ENCODE results near the gene MEGF10. TPM values are rescaled to one million over a fixed set of nuclear protein-coding genes. Genes with fewer than 3 reads are reported as not detected.

MEGF10 gene
- total and polyA plus RNA-seq, 2 of the 8 experiments (the other 6 are each of a cell fraction or from before 2014, with no cell fraction given): 38.2 to 53.1 TPM

DNA sequence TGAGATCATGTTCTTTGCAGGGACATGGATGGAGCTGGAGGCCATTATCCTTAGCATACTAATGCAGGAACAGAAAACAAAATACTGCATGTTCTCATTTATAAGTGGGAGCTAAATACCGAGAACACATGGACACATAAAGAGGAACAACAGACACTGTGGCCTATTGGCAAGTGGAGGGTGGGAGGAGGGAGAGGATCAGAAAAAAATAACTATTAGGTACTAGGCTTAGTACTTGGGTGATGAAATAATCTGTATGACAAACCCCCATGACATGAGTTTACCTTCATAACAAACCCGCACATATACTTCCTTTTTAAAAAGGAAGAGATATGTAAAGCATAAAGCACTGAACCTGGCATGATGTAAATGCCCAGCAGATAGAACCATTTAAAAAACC lies 99.0 kb downstream of the MEGF10 start:
- Histone ChIP-seq H4K5ac (ENCODE audit: insufficient read length, low read depth, low read length) (no peak overlapping the region), H2AFZ (ENCODE audit: low read length) (no peak overlapping the region), H3K4me2 (ENCODE audit: insufficient read depth in 1 of 2, low read depth in 2 of 2, low read length in 2 of 2) (no peak overlapping the region), H2BK20ac (ENCODE audit: low read length) (no peak overlapping the region), H3K23me2 (ENCODE audit: low read depth, low read length) (no peaks in the 10 kb centered on the region), H3K4me3 (ENCODE audit: extremely low read depth in 1 of 4, insufficient read depth in 2 of 4, low read depth in 3 of 4, low read length in 4 of 4) (no peak overlapping the region), H2BK15ac (ENCODE audit: low read length) (no peak overlapping the region), H3K14ac (ENCODE audit: insufficient read length) (no peak overlapping the region), H3K9ac (replicated peaks in 1 of 4; ENCODE audit: extremely low read depth in 1 of 4, low read depth in 3 of 4, low read length in 3 of 4) (no peak overlapping the region), H3K79me2 (ENCODE audit: control insufficient read depth in 1 of 2, insufficient read depth in 2 of 2, low read length in 2 of 2) (no peaks in the 10 kb centered on the region), H4K91ac (replicated peaks; ENCODE audit: insufficient read length, low read length) (no peak overlapping the region), H3K23ac (ENCODE audit: insufficient read length) (no peak overlapping the region), H3K4me1 (replicated peaks in 1 of 4; ENCODE audit: control insufficient read depth in 3 of 4, insufficient read depth in 4 of 4, low read length in 3 of 4) (no peaks in the 10 kb centered on the region), H3K27me3 (replicated peaks in 1 of 4; ENCODE audit: control insufficient read depth in 3 of 4, extremely low read depth in 1 of 4, insufficient read depth in 3 of 4, low read length in 3 of 4) (no peaks in the 10 kb centered on the region), H2BK12ac (ENCODE audit: low read depth, low read length) (no peak overlapping the region), H4K20me1 (replicated peaks in 1 of 2; ENCODE audit: control insufficient read depth in 1 of 2, insufficient read depth in 2 of 2, low read length in 2 of 2) (no peaks in the 10 kb centered on the region), H3K79me1 (ENCODE audit: low read depth, low read length) (no peaks in the 10 kb centered on the region), H2AK5ac (ENCODE audit: low read depth, low read length) (no peak overlapping the region), H3K9me3 (ENCODE audit: insufficient read depth in 2 of 2, low read depth in 1 of 2, low read length in 1 of 2) (no peaks in the 10 kb centered on the region), H3K18ac (ENCODE audit: extremely low read depth, low read length) (no peak overlapping the region), H3K4ac (replicated peaks; ENCODE audit: insufficient read length, low read depth, low read length) (no peak overlapping the region), H3K36me3 (ENCODE audit: control insufficient read depth in 2 of 4, insufficient read depth in 4 of 4, low read length in 3 of 4) (no peaks in the 10 kb centered on the region; a peak in 1 of 8 replicates), H2BK120ac (replicated peaks; ENCODE audit: low read depth, low read length) (no peak overlapping the region), H3K27ac (ENCODE audit: low read depth, low read length) (no peak overlapping the region), H3K56ac (replicated peaks; ENCODE audit: insufficient read length, low read depth, low read length) (no peak overlapping the region), H2BK5ac (ENCODE audit: low read depth, low read length) (no peak overlapping the region), H4K8ac (ENCODE audit: extremely low read depth, insufficient read depth, low read length) (no peak overlapping the region)
- FAIRE-seq: no peak
- CTCF ChIA-PET (ENCODE audit: partially characterized antibody): interaction anchor here (1.0 to 2.6 kb wide), 4 partner anchors 9 to 182 kb away, joined by 3 to 8 read pairs (median 6); no protein-coding TSS in a partner anchor
- DNase-seq (ENCODE audit: low read depth in 1 of 2, low spot score in 2 of 2): no peak
- POLR2A ChIA-PET (ENCODE audit: partially characterized antibody): no interaction called here
- 100% methylated on average over 2 of the region's 2 CpGs; no CpG with 5 or more reads in 1 of the 2 experiments for WGBS, 2 experiments (ENCODE audit: extremely low coverage in 1 of 2, insufficient coverage in 1 of 2, insufficient read length in 1 of 2, insufficient replicate concordance in 2 of 2, low coverage in 1 of 2, low lambda C conversion rate in 2 of 2, missing lambda C conversion rate in 1 of 2)
- TF ChIP-seq POU5F1 (IDR thresholded peaks at IDR 0.05; ENCODE audit: low read depth, low read length) (no peak), YY1 (IDR thresholded peaks at IDR 0.05; ENCODE audit: low read depth, low read length) (no peak)

Data from H1 (cell line).